Measurements from ENCODE around the gene DNAJA3. TPM values are rescaled to one million over a fixed set of nuclear protein-coding genes. Genes with fewer than 3 reads are reported as not detected.

Gene DNAJA3
- total RNA-seq, 1 experiment from 2014 or later = 56.2 TPM

GRCh38 chr16:4390266-4391260 lies 35.1 kb upstream of the DNAJA3 start:
- H3K14ac ChIP-seq (ENCODE audit: insufficient read depth, low read length) = peak overlapping the region; percentile 84
- H2AFZ ChIP-seq (ENCODE audit: low read length) = no peak overlapping the region
- no peaks in the 10 kb centered on the region for H3K79me2 ChIP-seq (ENCODE audit: insufficient read depth, low read length)
- peak overlapping the region; percentile 61 for H3K18ac ChIP-seq (ENCODE audit: insufficient read length, low read depth, low read length)
- no peaks in the 10 kb centered on the region for H3K23me2 ChIP-seq (ENCODE audit: insufficient read length, low read depth, low read length, poor library complexity, severe bottlenecking)
- H2AK5ac ChIP-seq (ENCODE audit: insufficient read length, low read length) = no peak overlapping the region
- H2BK5ac ChIP-seq (ENCODE audit: insufficient read length, low read length) = no peak overlapping the region
- H3K27ac ChIP-seq (ENCODE audit: insufficient read length, low read depth, low read length) = no peak overlapping the region
- H3K4me2 ChIP-seq (ENCODE audit: insufficient read depth, insufficient read length, low read length) = no peak overlapping the region
- H3K79me1 ChIP-seq (ENCODE audit: insufficient read depth, low read depth, low read length, poor library complexity, severe bottlenecking) = no peaks in the 10 kb centered on the region
- peak; percentile 76 for DNase-seq
- H3K27me3 ChIP-seq (ENCODE audit: insufficient read depth, low read length) = no peaks in the 10 kb centered on the region
- H4K5ac ChIP-seq (ENCODE audit: insufficient read length, low read depth, low read length) = no peak overlapping the region
- no peak overlapping the region for H2BK20ac ChIP-seq (ENCODE audit: low read depth, low read length, poor library complexity, severe bottlenecking)
- H3K36me3 Mint-ChIP-seq (ENCODE audit: insufficient read depth in 1 of 3, low read depth in 3 of 3) = peaks cover 4 to 6% (median 5%) of the 10 kb centered on the region in 3 experiments; a peak in 3 of 7 replicates
- H3K9ac ChIP-seq (ENCODE audit: extremely low read depth, insufficient read length, low read length) = no peak overlapping the region
- H3K9me3 Mint-ChIP-seq = no peaks in the 10 kb centered on the region
- H2BK15ac ChIP-seq (ENCODE audit: low read depth, low read length) = no peak overlapping the region
- no peak overlapping the region for H4K8ac ChIP-seq (replicated peaks; ENCODE audit: insufficient read length, low read depth, low read length)
- peaks cover 5% of the 10 kb centered on the region; the same call in 1 of the 2 replicates for H3K4me1 ChIP-seq (ENCODE audit: insufficient read depth, low read length)
- H3K4ac ChIP-seq (ENCODE audit: low read depth, low read length) = no peak overlapping the region
- H3K56ac ChIP-seq (ENCODE audit: insufficient read length, low read depth, low read length) = no peak overlapping the region
- H4K20me1 ChIP-seq (ENCODE audit: control insufficient read depth, insufficient read depth, insufficient read length) = no peaks in the 10 kb centered on the region
- H2BK120ac ChIP-seq (ENCODE audit: low read depth, low read length, poor library complexity, severe bottlenecking) = no peak overlapping the region
- no peak overlapping the region for H3T11ph ChIP-seq (ENCODE audit: low read length)
- H2BK12ac ChIP-seq (ENCODE audit: insufficient read length, low read depth, low read length) = peak overlapping the region; percentile 26
- H3K9me3 ChIP-seq (ENCODE audit: control insufficient read depth, low read depth, low read length) = no peaks in the 10 kb centered on the region
- H4K91ac ChIP-seq (ENCODE audit: insufficient read length, low read depth, low read length) = no peak overlapping the region
- peak overlapping the region in 1 of 2 experiments; percentile 7; a peak in 1 of 5 replicates for H3K4me3 Mint-ChIP-seq
- H3K23ac ChIP-seq (ENCODE audit: insufficient read length, low read depth, low read length) = no peak overlapping the region
- no CpG with 5 or more reads among the region's 18 CpGs for WGBS (ENCODE audit: extremely low coverage, insufficient read length, low lambda C conversion rate)
- H3K27ac Mint-ChIP-seq = peak overlapping the region in 2 of 3 experiments; percentile 82; a peak in 5 of 7 replicates
- peaks cover 41 to 49% of the 10 kb centered on the region in 2 experiments for H3K4me1 Mint-ChIP-seq
- TF ChIP-seq CTCF (conservative IDR thresholded peaks at IDR 0.05) = peak; percentile 60
- H3K27me3 Mint-ChIP-seq (ENCODE audit: low read depth) = no peaks in the 10 kb centered on the region

All from H9 (cell line).